HL-60/S4 (cell line): ENCODE measurements around the gene PDE10A.

Experiments
- in situ Hi-C: fragments of 300-500 bp; cut with MboI; formaldehyde crosslinking; loops from 2 replicates; pipeline ENCODE4 v1.14.3; 2022; ENCODE audit warnings: low sequenced_read_pairs

PDE10A gene

GRCh38 chr6:165300422-165300936 lies 362.6 kb downstream of the PDE10A start:
- in situ Hi-C loops, result no loop called here

- in situ Hi-C loops, result no loop called here
These were observed 364.2 kb downstream of the PDE10A start for GRCh38 chr6:165298875-165299274.

GRCh38 chr6:165298402-165298801 lies 364.6 kb downstream of the PDE10A start:
- in situ Hi-C loops, result no loop called here

- in situ Hi-C loops, result no loop called here
These were observed 370.4 kb downstream of the PDE10A start for GRCh38 chr6:165292657-165293056.
